ENCODE measurements around the gene ZFR2.

ZFR2 gene

DNA sequence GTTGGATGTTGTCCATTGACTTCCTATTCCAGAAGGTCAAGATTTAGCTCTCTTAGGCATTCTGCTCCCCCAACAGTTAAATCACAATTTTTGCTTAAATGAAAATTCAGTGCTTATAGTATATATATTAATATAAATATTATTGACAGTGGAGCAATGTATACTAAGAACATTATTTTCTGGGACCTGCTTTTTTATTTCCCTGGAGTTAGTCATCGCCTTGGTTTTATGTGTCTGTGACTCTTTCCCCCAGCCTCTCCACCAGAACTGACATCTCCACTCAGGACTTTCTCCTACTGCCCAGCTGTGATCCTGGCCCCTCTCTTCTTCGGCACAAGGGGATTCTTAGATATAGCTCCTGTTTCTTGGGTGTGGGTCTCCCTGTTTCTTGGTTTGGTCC is 72.5 kb downstream of the ZFR2 start:
- DNase-seq (ENCODE audit: low read depth, low spot score): no peak
- no peak overlapping the region for H3K27ac ChIP-seq

GRCh38 chr19:3793799-3794198 is 75.0 kb downstream of the ZFR2 start:
- no peak overlapping the region for H3K27ac ChIP-seq
- no peak for DNase-seq (ENCODE audit: low read depth, low spot score)

DNA sequence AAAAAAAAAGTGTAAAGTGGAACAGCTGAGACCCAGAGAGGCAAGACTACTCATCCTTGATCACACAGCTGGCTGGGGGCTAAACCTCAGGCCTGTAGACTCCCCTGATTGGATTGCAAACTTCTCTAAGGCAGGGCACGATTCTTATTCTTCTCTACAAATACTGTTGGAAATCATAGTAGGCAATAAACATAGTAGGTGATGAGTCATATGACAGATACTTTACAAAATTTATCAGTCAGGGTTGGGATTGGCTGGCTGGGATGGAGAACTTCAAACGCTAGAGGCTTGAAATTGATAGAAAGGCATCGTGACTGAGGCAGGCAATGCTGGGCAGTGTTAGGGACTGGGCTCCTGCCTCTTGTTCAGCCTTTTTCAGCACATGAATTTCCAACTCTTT is 76.7 kb downstream of the ZFR2 start:
- no peak overlapping the region for H3K27ac ChIP-seq
- DNase-seq (ENCODE audit: low read depth, low spot score): no peak

- H3K27ac ChIP-seq: no peak overlapping the region
- DNase-seq (ENCODE audit: low read depth, low spot score): no peak
These were observed 77.9 kb downstream of the ZFR2 start for GRCh38 chr19:3790941-3791340.

GRCh38 chr19:3790209-3790734 is 78.6 kb downstream of the ZFR2 start:
- no peak for DNase-seq (ENCODE audit: low read depth, low spot score)
- no peak overlapping the region for H3K27ac ChIP-seq

- no peak overlapping the region for H3K27ac ChIP-seq
- no peak for DNase-seq (ENCODE audit: low read depth, low spot score)
These were observed 79.7 kb downstream of the ZFR2 start for GRCh38 chr19:3788996-3789778.

GRCh38 chr19:3785938-3786824 is 82.7 kb downstream of the ZFR2 start, which contains the start of gene MATK:
Gene MATK, minus strand, starts transcription at chr19:3786381. Its CDS starts 1,246 bp downstream, at chr19:3785135.
- DNase-seq (ENCODE audit: low read depth, low spot score): no peak
- H3K27ac ChIP-seq: no peak within 1 kb of the TSS

DNA sequence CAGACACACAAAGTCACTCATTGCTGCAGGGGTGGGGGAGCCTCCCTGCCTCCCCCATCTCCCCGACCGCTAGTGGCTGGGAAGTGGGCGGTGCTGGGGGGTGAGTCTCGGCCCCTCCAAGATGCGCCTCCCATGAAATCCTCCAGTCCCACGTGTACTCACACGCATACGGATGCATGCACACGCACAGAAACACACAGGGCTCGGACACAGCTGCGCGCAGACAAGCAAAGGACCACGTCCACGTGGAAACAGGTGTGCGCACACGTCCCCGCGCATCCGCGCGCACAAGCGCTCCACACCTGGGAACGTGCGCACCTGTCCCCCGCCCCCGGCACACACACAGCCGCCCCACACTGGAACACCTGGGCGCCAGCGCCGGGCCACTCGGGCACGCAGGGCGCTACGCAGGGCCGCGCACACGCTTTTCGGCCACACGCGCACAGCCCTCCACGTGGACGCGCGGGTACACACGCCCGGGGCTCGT is 83.3 kb downstream of the ZFR2 start:
- DNase-seq (ENCODE audit: low read depth, low spot score): no peak
- H3K27ac ChIP-seq: no peak overlapping the region

GRCh38 chr19:3784607-3785450 is 84.0 kb downstream of the ZFR2 start:
- no peak for DNase-seq (ENCODE audit: low read depth, low spot score)
- H3K27ac ChIP-seq: no peak overlapping the region

- H3K27ac ChIP-seq: no peak overlapping the region
- DNase-seq (ENCODE audit: low read depth, low spot score): no peak
These were observed 84.9 kb downstream of the ZFR2 start for GRCh38 chr19:3783660-3784584.

DNA sequence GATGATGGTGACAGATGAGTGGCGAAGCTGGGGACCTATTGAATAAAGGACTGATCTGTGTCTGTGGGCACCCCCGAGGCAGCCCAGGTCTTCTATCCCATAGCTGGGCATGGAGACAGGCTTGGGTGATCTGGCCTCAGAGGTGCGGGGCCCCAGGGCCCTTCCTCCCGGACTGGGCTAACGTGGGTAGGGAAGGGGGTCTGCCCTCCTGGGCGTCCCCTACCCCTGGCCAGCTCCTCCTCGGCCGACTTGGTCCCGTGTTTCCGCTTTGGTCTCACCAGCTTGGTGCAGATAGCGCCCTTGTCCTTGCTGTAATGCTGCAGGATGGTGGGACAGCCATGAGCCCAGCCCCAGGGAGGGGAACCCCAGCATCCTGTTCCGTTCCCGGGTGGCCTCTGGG is 85.9 kb downstream of the ZFR2 start:
- DNase-seq (ENCODE audit: low read depth, low spot score): no peak
- H3K27ac ChIP-seq: no peak overlapping the region

- no peak for DNase-seq (ENCODE audit: low read depth, low spot score)
- no peak overlapping the region for H3K27ac ChIP-seq
These were observed 86.5 kb downstream of the ZFR2 start for GRCh38 chr19:3782330-3782729.

GRCh38 chr19:3781603-3782002 is 87.2 kb downstream of the ZFR2 start:
- H3K27ac ChIP-seq: no peak overlapping the region
- no peak for DNase-seq (ENCODE audit: low read depth, low spot score)

GRCh38 chr19:3780786-3781304 is 88.0 kb downstream of the ZFR2 start:
- no peak overlapping the region for H3K27ac ChIP-seq
- DNase-seq (ENCODE audit: low read depth, low spot score): no peak

DNA sequence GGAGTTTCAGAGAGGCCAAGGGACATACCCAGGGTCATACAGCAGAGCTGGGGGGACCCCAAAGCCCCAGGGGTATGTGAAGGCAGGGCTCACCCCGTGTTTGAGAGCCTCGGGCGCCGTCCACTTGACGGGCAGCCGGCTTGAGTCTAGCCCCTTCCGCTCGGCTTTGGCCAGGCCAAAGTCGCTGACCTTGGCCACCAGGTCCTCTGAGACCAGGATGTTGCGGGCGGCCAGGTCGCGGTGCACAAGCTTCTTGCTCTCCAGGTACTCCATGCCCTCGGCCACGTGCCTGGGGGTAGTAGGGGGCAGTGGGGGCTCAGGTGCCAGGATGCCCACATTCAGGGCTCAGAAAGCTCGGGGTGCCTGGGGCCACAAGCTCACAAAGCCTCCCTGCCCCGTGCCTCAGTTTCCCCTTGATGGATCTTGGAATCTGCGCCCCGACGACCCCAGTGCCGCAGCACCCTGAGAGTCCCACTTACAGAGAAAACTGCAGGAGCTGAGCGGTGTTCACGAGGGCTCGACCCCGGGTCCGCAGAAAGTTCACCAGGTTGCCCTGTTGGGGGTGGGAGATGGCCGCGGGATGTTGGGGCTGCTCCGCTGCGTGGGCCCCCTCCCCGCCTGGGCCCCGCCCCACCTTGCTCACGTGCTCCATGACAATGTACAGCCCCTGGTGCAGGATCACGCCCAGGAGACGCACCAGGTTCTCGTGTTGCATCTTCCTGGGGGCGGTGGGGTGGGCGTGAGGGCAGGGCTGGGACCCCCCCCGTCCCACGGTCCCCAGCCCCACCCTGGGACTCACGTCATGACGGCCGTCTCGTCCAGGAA is 89.7 kb downstream of the ZFR2 start:
- DNase-seq (ENCODE audit: low read depth, low spot score): no peak
- H3K27ac ChIP-seq: no peak overlapping the region

- no peak for DNase-seq (ENCODE audit: low read depth, low spot score)
- H3K27ac ChIP-seq: no peak overlapping the region
These were observed 90.6 kb downstream of the ZFR2 start for GRCh38 chr19:3778104-3778867.

DNA sequence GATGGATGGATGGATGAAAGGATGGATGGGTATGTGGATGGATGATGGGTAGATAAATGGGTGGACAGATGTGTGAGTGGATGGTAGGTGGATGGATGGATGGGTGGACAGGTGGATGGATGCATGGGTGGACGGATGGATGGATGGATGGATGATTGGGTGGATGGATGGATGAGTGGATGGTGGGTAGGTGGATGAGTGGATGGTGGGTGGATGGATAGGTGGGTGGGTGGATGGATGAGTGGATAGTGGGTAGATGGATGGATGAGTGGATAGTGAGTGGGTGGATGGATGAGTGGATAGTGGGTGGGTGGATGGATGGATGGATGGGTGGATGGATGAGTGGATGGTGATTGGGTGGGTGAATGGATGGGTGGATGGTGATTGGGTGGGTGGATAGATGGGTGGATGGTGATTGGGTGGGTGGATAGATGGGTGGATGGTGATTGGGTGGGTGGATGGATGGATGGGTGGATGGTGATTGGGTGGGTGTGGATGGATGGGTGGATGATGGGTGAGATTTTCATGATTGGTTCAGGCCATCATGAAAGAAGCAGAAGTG is 92.3 kb downstream of the ZFR2 start:
- H3K27ac ChIP-seq: no peak overlapping the region
- no peak for DNase-seq (ENCODE audit: low read depth, low spot score)

All from epithelial cell of prostate (primary cell).